OCI-LY7 (cell line): ENCODE measurements around the gene THBS4. TPM values are rescaled to one million over a fixed set of nuclear protein-coding genes. Genes with fewer than 3 reads are reported as not detected.

Experiments used
- BruUV-seq: library from RNA; stranded (reverse); fragments of 400-500 nt; replicated peaks from 2 replicates; lab custom pipeline; 2021; lab: Mats Ljungman, UMichigan
- CTCF ChIA-PET: fragments of 300-600 bp; sonication (Branson Sonifier 250); formaldehyde crosslinking; loops from one replicate; lab custom pipeline; 2022; ENCODE audit warnings: antibody characterized with exemption; ENCODE audit not compliant: unreplicated experiment; lab: Charles Lee
- POLR2A ChIA-PET: fragments of 300-600 bp; sonication (Branson Sonifier 250); formaldehyde crosslinking; loops from one replicate; lab custom pipeline; 2022; ENCODE audit warnings: antibody characterized with exemption; lab: Charles Lee
- DNase-seq: peaks from one replicate; pipeline ENCODE4 v3.0.0-alpha.2; 2015; ENCODE audit warnings: low spot score
- H2AFZ ChIP-seq: fragments of 200-600 bp; sonication (generic), shearing (Covaris generic); 2 replicates; pipeline ENCODE4 v1.6.1; 2014; ENCODE audit warnings: mild to moderate bottlenecking, antibody characterized with exemption, low read length, moderate library complexity
- H3K27ac ChIP-seq: fragments of 200-600 bp; sonication (generic); 2 replicates; pipeline ENCODE4 v1.5.1; 2014; ENCODE audit warnings: mixed run types, low read depth, mild to moderate bottlenecking, moderate library complexity, low read length, inconsistent platforms; ENCODE audit not compliant: poor library complexity, severe bottlenecking
- H3K36me3 ChIP-seq: fragments of 200-600 bp; sonication (generic); 2 replicates; pipeline ENCODE4 v1.6.1; 2014; ENCODE audit warnings: mild to moderate bottlenecking, antibody characterized with exemption, low read length, moderate library complexity, mixed read lengths; ENCODE audit not compliant: insufficient read depth
- H3K4me1 ChIP-seq: fragments of 200-600 bp; sonication (generic); 2 replicates; pipeline ENCODE4 v1.5.1; 2014; ENCODE audit warnings: mild to moderate bottlenecking, low read length; ENCODE audit not compliant: insufficient read depth, poor library complexity, severe bottlenecking
- H3K4me2 ChIP-seq: fragments of 200-600 bp; sonication (generic); 2 replicates; pipeline ENCODE4 v1.6.1; 2014; ENCODE audit warnings: mild to moderate bottlenecking, low read length
- H3K4me3 ChIP-seq: fragments of 200-600 bp; sonication (generic); 2 replicates; pipeline ENCODE4 v1.5.1; 2014; ENCODE audit warnings: mild to moderate bottlenecking, low read depth, low read length; ENCODE audit not compliant: poor library complexity, severe bottlenecking
- H3K79me2 ChIP-seq: fragments of 200-600 bp; sonication (generic); 2 replicates; pipeline ENCODE4 v1.6.1; 2016; ENCODE audit warnings: low read depth, mild to moderate bottlenecking, low read length, moderate library complexity, mixed read lengths; ENCODE audit not compliant: insufficient read depth
- H3K9me2 ChIP-seq: fragments of 200-600 bp; sonication (generic); 2 replicates; pipeline ENCODE4 v1.6.1; 2016; ENCODE audit warnings: mild to moderate bottlenecking, low read length, mixed read lengths; ENCODE audit not compliant: insufficient read depth
- H3K9me3 ChIP-seq: fragments of 200-600 bp; sonication (generic); 2 replicates; pipeline ENCODE4 v1.6.1; 2014; ENCODE audit warnings: mild to moderate bottlenecking, mixed run types, low read length, mixed read lengths
- H4K20me1 ChIP-seq: fragments of 200-600 bp; sonication (generic); 2 replicates; pipeline ENCODE4 v1.6.1; 2014; ENCODE audit warnings: mild to moderate bottlenecking, antibody characterized with exemption, low read length, moderate library complexity, mixed read lengths; ENCODE audit not compliant: insufficient read depth
- EZH2phosphoT487 ChIP-seq: fragments of 200-600 bp; sonication (generic); IDR thresholded peaks from 2 replicates; pipeline ENCODE4 v1.6.1; 2018; ENCODE audit warnings: low read depth, borderline replicate concordance, mild to moderate bottlenecking, mixed run types, antibody characterized with exemption, low read length, moderate library complexity, mixed read lengths
- intact Hi-C: fragments of 100-400 bp; cut with micrococcal nuclease; formaldehyde crosslinking; loops from one replicate; pipeline ENCODE4 v1.10.0; 2022; ENCODE audit not compliant: unreplicated experiment
- total RNA-seq, 2 experiments: library from RNA; depleted of rRNA in 1 of 2; stranded (reverse); fragments of >200 nt in 1 of 2; shearing (Covaris generic) in 1 of 2; gene quantifications; 2 replicates each; pipeline ENCODE4 v1.2.3, GENCODE V29; 2014 to 2022
- TF ChIP-seq, protein P1 (sequence below): fragments of 200-600 bp; sonication (generic); conservative IDR thresholded peaks from 2 replicates; pipeline ENCODE4 v1.5.1; 2014; ENCODE audit warnings: mild to moderate bottlenecking, antibody characterized with exemption, low read length, moderate library complexity, mixed read lengths

The THBS4 gene
- total RNA-seq, 2 experiments from 2014 or later = 1.8 to 4.2 TPM

DNA sequence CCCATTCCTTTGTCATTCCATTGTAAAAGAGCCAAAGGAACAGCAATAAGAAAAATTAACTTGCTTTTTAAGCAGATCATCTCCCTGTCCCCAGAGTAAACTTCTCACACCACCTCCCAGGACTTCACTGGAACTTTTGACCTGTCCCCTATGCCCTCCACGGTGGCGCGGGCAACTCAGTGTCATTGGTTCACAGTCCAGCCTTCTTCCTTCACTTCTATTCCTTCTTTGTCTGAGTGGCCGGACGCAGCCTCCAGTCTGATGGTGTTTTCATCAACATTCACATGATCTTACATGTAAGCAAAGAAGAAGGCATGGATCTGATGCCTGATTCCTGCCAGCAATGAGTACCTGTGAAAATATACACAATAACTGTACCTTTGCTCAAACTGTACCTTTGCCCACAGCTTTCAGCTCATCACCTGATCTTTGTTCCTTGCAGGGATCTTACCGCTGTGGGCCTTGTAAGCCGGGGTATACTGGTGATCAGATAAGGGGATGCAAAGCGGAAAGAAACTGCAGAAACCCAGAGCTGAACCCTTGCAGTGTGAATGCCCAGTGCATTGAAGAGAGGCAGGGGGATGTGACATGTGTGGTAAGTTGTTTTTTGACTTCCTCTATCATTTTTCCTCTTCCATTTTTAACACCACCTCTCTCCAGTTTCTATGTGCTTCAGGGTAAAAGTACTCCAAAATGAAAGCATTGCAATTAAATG is 32.5 kb downstream of the THBS4 start:
- CTCF ChIA-PET = no interaction called here
- H2AFZ ChIP-seq = no peak overlapping the region
- H3K36me3 ChIP-seq = no peaks in the 10 kb centered on the region
- no peaks in the 10 kb centered on the region for H3K9me3 ChIP-seq
- intact Hi-C loops = no loop called here
- TF ChIP-seq EZH2phosphoT487 = no peak
- TF ChIP-seq, protein P1, sequence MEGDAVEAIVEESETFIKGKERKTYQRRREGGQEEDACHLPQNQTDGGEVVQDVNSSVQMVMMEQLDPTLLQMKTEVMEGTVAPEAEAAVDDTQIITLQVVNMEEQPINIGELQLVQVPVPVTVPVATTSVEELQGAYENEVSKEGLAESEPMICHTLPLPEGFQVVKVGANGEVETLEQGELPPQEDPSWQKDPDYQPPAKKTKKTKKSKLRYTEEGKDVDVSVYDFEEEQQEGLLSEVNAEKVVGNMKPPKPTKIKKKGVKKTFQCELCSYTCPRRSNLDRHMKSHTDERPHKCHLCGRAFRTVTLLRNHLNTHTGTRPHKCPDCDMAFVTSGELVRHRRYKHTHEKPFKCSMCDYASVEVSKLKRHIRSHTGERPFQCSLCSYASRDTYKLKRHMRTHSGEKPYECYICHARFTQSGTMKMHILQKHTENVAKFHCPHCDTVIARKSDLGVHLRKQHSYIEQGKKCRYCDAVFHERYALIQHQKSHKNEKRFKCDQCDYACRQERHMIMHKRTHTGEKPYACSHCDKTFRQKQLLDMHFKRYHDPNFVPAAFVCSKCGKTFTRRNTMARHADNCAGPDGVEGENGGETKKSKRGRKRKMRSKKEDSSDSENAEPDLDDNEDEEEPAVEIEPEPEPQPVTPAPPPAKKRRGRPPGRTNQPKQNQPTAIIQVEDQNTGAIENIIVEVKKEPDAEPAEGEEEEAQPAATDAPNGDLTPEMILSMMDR = no peak
- peaks cover 22% of the 10 kb centered on the region for H3K4me1 ChIP-seq
- no peak overlapping the region for H3K4me2 ChIP-seq
- no peaks in the 10 kb centered on the region for H4K20me1 ChIP-seq
- H3K9me2 ChIP-seq = no peaks in the 10 kb centered on the region
- DNase-seq = no peak
- H3K4me3 ChIP-seq = no peak overlapping the region
- H3K79me2 ChIP-seq = no peaks in the 10 kb centered on the region
- no TSS peak for BruUV-seq
- no peak overlapping the region for H3K27ac ChIP-seq
- POLR2A ChIA-PET = no interaction called here

DNA sequence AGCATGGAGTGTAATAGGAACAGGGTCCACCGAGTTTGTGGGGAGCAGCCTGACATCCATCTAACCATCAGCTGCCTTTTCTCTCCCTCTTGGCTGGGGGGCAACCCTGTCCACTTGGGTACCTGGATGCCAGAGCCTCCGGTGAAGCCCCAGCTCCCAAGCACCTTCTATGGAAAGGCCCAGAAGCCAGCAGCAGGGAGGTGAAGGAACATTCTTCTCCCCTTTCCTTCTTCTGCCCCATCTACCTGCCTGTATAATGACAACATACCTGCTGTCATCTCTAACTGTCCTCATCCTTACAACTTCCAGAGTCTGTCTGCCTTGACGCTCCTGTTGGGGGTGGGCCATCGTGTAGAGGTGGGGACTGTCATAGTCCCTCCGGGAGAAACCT is 33.1 kb downstream of the THBS4 start:
- no peak overlapping the region for H2AFZ ChIP-seq
- no peak for DNase-seq
- no peak overlapping the region for H3K4me2 ChIP-seq
- H3K79me2 ChIP-seq = no peaks in the 10 kb centered on the region
- H3K9me2 ChIP-seq = no peaks in the 10 kb centered on the region
- H3K4me1 ChIP-seq = peaks cover 22% of the 10 kb centered on the region
- no peaks in the 10 kb centered on the region for H3K9me3 ChIP-seq
- no peaks in the 10 kb centered on the region for H4K20me1 ChIP-seq
- no peak overlapping the region for H3K4me3 ChIP-seq
- TF ChIP-seq EZH2phosphoT487 = no peak
- TF ChIP-seq, protein P1 = no peak
- H3K36me3 ChIP-seq = no peaks in the 10 kb centered on the region
- POLR2A ChIA-PET = no interaction called here
- BruUV-seq = no TSS peak
- CTCF ChIA-PET = no interaction called here
- intact Hi-C loops = no loop called here
- no peak overlapping the region for H3K27ac ChIP-seq

DNA sequence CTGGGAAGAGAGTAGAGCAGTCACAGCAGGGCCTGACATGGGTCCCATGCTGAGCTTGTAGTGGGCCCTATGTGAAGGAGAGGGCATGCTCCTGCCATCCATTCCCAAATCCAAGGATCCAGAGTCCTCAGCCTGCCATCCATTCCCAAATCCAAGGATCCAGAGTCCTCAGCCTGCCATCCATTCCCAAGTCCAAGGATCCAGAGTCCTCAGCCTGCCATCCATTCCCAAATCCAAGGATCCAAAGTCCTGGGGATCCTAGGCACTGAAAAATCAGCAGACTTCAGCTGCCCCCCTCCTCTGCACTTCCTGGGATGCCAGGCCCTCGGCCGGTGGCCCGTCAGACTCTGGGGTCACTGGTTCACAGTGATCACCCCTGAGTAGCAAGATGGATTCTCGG is 33.6 kb downstream of the THBS4 start:
- H3K9me3 ChIP-seq = no peaks in the 10 kb centered on the region
- H3K4me1 ChIP-seq = peaks cover 22% of the 10 kb centered on the region
- no peak overlapping the region for H3K4me2 ChIP-seq
- intact Hi-C loops = no loop called here
- no peaks in the 10 kb centered on the region for H3K79me2 ChIP-seq
- no peaks in the 10 kb centered on the region for H3K36me3 ChIP-seq
- no peaks in the 10 kb centered on the region for H4K20me1 ChIP-seq
- CTCF ChIA-PET = no interaction called here
- H3K9me2 ChIP-seq = no peaks in the 10 kb centered on the region
- no peak for DNase-seq
- BruUV-seq = no TSS peak
- POLR2A ChIA-PET = no interaction called here
- H3K4me3 ChIP-seq = no peak overlapping the region
- no peak overlapping the region for H3K27ac ChIP-seq
- TF ChIP-seq EZH2phosphoT487 = no peak
- TF ChIP-seq, protein P1 = no peak
- no peak overlapping the region for H2AFZ ChIP-seq
